ENCODE data around the gene POLG2.

DNA sequence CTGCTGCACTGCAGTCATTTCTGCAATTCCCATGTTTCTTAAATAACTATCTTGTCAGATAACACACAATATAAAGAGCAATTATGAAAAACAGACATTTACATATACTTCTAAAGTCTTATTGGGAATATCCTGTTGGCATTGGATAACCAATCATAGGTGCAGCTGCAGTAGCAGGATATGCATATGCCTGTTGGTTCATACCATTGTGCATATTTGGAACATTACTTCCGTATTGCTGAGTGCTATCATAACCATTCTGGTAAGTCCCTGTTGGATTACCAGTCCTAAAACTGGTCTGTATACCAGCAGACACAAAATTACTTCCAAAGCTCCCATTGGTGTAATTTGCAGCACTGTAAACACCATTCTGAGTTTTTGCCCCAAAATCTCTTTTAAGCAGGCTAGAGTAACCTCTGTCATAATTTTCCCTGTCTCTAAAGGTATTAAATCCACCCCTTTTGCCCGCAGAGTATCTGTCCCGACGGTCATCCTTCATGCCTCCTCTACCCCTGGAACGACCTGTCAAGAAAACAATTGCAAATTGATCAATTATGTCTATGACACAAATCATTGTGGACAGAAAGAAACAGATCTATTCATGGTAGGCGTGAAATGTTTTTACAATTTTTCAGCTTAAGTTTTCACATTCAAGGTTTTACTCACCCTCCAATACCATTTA lies 3.1 kb upstream of the POLG2 start:
- TF ChIP-seq YY1 (IDR thresholded peaks at IDR 0.05): no peak
- TF ChIP-seq, protein P1, sequence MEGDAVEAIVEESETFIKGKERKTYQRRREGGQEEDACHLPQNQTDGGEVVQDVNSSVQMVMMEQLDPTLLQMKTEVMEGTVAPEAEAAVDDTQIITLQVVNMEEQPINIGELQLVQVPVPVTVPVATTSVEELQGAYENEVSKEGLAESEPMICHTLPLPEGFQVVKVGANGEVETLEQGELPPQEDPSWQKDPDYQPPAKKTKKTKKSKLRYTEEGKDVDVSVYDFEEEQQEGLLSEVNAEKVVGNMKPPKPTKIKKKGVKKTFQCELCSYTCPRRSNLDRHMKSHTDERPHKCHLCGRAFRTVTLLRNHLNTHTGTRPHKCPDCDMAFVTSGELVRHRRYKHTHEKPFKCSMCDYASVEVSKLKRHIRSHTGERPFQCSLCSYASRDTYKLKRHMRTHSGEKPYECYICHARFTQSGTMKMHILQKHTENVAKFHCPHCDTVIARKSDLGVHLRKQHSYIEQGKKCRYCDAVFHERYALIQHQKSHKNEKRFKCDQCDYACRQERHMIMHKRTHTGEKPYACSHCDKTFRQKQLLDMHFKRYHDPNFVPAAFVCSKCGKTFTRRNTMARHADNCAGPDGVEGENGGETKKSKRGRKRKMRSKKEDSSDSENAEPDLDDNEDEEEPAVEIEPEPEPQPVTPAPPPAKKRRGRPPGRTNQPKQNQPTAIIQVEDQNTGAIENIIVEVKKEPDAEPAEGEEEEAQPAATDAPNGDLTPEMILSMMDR (IDR thresholded peaks at IDR 0.05; ENCODE audit: low read depth, low read length, missing input control): no peak
- TF ChIP-seq, protein P2, sequence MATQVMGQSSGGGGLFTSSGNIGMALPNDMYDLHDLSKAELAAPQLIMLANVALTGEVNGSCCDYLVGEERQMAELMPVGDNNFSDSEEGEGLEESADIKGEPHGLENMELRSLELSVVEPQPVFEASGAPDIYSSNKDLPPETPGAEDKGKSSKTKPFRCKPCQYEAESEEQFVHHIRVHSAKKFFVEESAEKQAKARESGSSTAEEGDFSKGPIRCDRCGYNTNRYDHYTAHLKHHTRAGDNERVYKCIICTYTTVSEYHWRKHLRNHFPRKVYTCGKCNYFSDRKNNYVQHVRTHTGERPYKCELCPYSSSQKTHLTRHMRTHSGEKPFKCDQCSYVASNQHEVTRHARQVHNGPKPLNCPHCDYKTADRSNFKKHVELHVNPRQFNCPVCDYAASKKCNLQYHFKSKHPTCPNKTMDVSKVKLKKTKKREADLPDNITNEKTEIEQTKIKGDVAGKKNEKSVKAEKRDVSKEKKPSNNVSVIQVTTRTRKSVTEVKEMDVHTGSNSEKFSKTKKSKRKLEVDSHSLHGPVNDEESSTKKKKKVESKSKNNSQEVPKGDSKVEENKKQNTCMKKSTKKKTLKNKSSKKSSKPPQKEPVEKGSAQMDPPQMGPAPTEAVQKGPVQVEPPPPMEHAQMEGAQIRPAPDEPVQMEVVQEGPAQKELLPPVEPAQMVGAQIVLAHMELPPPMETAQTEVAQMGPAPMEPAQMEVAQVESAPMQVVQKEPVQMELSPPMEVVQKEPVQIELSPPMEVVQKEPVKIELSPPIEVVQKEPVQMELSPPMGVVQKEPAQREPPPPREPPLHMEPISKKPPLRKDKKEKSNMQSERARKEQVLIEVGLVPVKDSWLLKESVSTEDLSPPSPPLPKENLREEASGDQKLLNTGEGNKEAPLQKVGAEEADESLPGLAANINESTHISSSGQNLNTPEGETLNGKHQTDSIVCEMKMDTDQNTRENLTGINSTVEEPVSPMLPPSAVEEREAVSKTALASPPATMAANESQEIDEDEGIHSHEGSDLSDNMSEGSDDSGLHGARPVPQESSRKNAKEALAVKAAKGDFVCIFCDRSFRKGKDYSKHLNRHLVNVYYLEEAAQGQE (IDR thresholded peaks at IDR 0.05): no peak
- no peak for TF ChIP-seq ZBTB33 (IDR thresholded peaks at IDR 0.05)

All from liver (tissue), 2 donors.